Measurements from ENCODE around the gene ATXN10. TPM values are rescaled to one million over a fixed set of nuclear protein-coding genes. Genes with fewer than 3 reads are reported as not detected.

The ATXN10 gene
- total RNA-seq, 4 donors from 2014 or later = 78.5 to 152 (median 113) TPM

DNA sequence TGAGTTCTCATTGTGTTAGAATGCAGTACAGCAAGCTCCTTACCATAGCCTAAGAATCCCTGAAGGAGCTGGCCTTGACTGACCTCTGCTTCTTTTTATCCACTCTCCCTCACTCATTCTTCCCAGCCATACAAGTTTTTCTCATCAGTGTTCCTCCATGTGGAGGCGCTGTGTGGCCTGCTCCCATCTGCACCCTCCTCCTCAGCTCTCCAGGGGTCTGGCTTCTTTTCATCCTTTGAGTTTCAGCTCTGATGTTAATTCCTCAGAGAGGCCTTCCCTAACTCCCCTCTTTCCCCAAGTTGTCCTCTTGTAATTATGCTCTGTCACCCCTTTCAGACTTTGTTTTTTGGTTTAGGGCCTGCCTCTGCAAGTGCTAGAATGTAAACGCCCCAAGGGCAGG, 160.5 kb downstream of the ATXN10 start:
- Histone ChIP-seq H3K4me3 (no peak overlapping the region), H3K27me3 (no peaks in the 10 kb centered on the region), H3K9me3 (no peaks in the 10 kb centered on the region), H3K36me3 (peaks cover 0 to 19% of the 10 kb centered on the region in 2 donors), H3K27ac (no peak overlapping the region), H3K4me1 (no peaks in the 10 kb centered on the region)
- TF ChIP-seq, protein P1, sequence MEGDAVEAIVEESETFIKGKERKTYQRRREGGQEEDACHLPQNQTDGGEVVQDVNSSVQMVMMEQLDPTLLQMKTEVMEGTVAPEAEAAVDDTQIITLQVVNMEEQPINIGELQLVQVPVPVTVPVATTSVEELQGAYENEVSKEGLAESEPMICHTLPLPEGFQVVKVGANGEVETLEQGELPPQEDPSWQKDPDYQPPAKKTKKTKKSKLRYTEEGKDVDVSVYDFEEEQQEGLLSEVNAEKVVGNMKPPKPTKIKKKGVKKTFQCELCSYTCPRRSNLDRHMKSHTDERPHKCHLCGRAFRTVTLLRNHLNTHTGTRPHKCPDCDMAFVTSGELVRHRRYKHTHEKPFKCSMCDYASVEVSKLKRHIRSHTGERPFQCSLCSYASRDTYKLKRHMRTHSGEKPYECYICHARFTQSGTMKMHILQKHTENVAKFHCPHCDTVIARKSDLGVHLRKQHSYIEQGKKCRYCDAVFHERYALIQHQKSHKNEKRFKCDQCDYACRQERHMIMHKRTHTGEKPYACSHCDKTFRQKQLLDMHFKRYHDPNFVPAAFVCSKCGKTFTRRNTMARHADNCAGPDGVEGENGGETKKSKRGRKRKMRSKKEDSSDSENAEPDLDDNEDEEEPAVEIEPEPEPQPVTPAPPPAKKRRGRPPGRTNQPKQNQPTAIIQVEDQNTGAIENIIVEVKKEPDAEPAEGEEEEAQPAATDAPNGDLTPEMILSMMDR (IDR thresholded peaks at IDR 0.05) = no peak
- no peak for TF ChIP-seq POLR2AphosphoS5 (IDR thresholded peaks at IDR 0.05)
- TF ChIP-seq EP300 (IDR thresholded peaks at IDR 0.05) = no peak
- TF ChIP-seq POLR2A (IDR thresholded peaks at IDR 0.05) = no peak
- 75 to 89% methylated on average over 2 of the region's 2 CpGs for WGBS, 2 donors (ENCODE audit: low coverage in 1 of 2)
- no peak for ATAC-seq

DNA sequence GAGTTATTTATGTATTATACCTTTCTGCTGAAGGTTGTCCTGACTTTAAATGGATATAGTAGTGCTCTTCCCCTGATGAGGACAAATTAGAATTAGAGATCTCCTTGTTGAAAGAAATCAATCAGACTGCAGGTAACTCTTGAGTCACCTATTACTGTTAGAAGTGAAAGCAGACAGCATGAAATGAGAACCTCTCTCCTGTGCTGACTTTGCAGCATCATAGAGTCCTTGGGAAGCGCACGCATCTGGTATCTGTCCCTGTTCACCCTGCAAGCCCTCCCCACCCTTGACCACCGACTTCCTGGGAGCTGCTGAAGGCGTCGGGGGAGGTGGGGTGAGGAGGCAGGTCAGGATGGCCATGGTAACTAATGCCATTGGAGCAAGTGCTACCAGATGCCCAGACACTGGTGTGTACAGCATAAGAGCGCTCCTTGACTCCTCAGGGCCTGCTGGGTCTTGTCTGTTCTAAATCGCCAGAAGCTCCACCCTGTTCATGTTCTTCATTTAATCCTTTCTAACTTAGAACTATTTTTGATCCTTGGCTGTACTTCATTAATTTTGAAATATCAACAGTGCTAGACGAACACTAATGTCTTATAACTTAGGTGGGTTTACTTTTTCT, 161.4 kb downstream of the ATXN10 start:
- peaks cover 0 to 19% of the 10 kb centered on the region in 2 donors for H3K36me3 ChIP-seq
- no peaks in the 10 kb centered on the region for H3K27me3 ChIP-seq
- TF ChIP-seq POLR2AphosphoS5 (IDR thresholded peaks at IDR 0.05) (no peak), POLR2A (IDR thresholded peaks at IDR 0.05) (no peak), EP300 (IDR thresholded peaks at IDR 0.05) (no peak)
- TF ChIP-seq, protein P1 (IDR thresholded peaks at IDR 0.05) = no peak
- H3K27ac ChIP-seq = no peak overlapping the region
- ATAC-seq = no peak
- H3K4me1 ChIP-seq = no peaks in the 10 kb centered on the region
- H3K9me3 ChIP-seq = no peaks in the 10 kb centered on the region
- H3K4me3 ChIP-seq = no peak overlapping the region
- 74 to 82% methylated on average over 3 to 8 of the region's 8 CpGs for WGBS, 2 donors (ENCODE audit: low coverage in 1 of 2)

DNA sequence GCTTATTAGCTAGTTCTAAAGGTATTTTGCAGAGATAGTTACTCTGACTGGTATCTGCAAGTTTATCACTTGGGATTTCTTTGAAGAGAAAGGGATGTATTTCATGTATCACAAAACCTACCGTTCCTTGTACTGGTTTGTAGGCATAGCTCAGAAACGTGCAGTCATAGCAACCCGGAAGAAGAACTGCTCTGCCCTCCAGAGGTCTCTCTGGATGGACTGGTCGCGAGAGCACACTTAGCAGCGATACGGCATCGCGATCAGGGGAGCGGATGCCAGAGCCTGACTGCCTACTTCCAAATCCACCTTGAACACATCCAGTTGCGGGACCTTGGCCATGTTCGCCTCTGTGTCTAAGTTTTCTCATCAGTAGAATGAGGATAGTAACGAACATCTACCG, 162.0 kb downstream of the ATXN10 start:
- Histone ChIP-seq H3K36me3 (peaks cover 0 to 19% of the 10 kb centered on the region in 2 donors), H3K27ac (no peak overlapping the region), H3K9me3 (no peaks in the 10 kb centered on the region), H3K27me3 (no peaks in the 10 kb centered on the region), H3K4me3 (no peak overlapping the region), H3K4me1 (no peaks in the 10 kb centered on the region)
- no peak for ATAC-seq
- TF ChIP-seq EP300 (IDR thresholded peaks at IDR 0.05) = no peak
- TF ChIP-seq, protein P1 (IDR thresholded peaks at IDR 0.05) = no peak
- TF ChIP-seq POLR2A (IDR thresholded peaks at IDR 0.05) = no peak
- no peak for TF ChIP-seq POLR2AphosphoS5 (IDR thresholded peaks at IDR 0.05)
- 75 to 84% methylated on average over 7 to 13 of the region's 14 CpGs for WGBS, 2 donors (ENCODE audit: low coverage in 1 of 2)

DNA sequence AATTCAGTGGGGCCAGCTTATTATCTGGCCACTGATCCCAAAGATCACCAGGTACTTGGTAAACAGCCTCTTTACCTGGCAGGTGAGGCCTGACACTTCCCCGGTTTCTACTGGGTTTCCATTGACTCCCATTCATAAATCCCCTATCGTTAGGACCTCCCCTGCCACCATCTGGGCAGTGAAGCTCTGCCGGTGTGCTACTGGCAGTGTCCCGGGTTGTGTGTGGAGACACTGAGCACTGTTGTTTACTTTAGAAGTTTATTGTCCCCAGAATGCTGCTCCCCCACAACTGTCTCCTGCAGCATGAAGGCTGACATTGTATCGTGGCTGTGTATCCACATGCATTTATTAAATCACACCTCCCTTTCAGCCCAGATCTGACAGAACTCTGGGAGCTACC, 162.6 kb downstream of the ATXN10 start:
- Histone ChIP-seq H3K9me3 (no peaks in the 10 kb centered on the region), H3K4me3 (no peak overlapping the region), H3K27ac (no peak overlapping the region), H3K27me3 (no peaks in the 10 kb centered on the region), H3K4me1 (no peaks in the 10 kb centered on the region), H3K36me3 (peaks cover 0 to 21% of the 10 kb centered on the region in 2 donors)
- TF ChIP-seq, protein P1 (IDR thresholded peaks at IDR 0.05) = no peak
- TF ChIP-seq POLR2AphosphoS5 (IDR thresholded peaks at IDR 0.05) = no peak
- TF ChIP-seq EP300 (IDR thresholded peaks at IDR 0.05) = no peak
- no peak for TF ChIP-seq POLR2A (IDR thresholded peaks at IDR 0.05)
- ATAC-seq = no peak
- WGBS, 2 donors (ENCODE audit: low coverage in 1 of 2) = 80 to 100% methylated on average over 1 to 2 of the region's 5 CpGs

DNA sequence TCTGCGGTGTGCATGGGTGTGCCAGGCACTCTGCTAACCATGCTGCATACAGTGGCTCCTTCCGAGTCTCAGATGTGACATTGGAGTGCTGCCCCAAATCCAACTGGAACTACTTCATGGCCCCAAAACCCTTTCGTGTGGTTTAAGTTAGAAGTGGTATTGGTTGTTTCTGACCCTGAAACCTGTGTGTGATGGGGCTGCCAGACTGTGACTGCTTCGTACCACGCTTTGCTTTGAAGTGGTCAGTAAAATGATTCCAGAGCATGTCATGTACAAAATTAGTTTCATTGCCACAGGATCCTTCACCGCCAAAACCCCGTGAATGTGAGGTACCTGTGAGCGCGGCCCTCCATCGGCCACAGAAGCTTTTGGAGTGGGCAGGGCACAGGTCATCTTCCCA, 163.2 kb downstream of the ATXN10 start:
- Histone ChIP-seq H3K27me3 (no peaks in the 10 kb centered on the region), H3K27ac (no peak overlapping the region), H3K4me3 (no peak overlapping the region), H3K9me3 (no peaks in the 10 kb centered on the region), H3K4me1 (no peaks in the 10 kb centered on the region), H3K36me3 (peaks cover 0 to 27% of the 10 kb centered on the region in 2 donors)
- no peak for TF ChIP-seq EP300 (IDR thresholded peaks at IDR 0.05)
- ATAC-seq = no peak
- 95 to 97% methylated on average over 5 to 6 of the region's 10 CpGs for WGBS, 2 donors (ENCODE audit: low coverage in 1 of 2)

All from gastroesophageal sphincter (tissue), 4 donors.